CD8-positive, alpha-beta memory T cell (primary cell): ENCODE data around the gene EXOC6B. TPM values are rescaled to one million over a fixed set of nuclear protein-coding genes. Genes with fewer than 3 reads are reported as not detected.
A peak's percentile ranks its signal among the peaks of the same experiment; 100 is the strongest.

Experiments
- CTCF ChIA-PET: fragments of 350-600 bp; sonication (Branson Sonifier 250); formaldehyde crosslinking; loops from one replicate; lab custom pipeline; 2021; ENCODE audit warnings: antibody characterized with exemption; lab: Charles Lee
- POLR2A ChIA-PET: fragments of 350-600 bp; sonication (Branson Sonifier 250); formaldehyde crosslinking; loops from one replicate; lab custom pipeline; 2021; ENCODE audit warnings: antibody characterized with exemption; lab: Charles Lee
- DNase-seq, 5 donors: peaks; one replicate each; pipeline versions ENCODE4 v3.0.0 to v3.0.0-alpha.2; 2020 to 2022; ENCODE audit warnings: mixed read lengths in 1 of 5
- H3K27ac ChIP-seq: one replicate; pipeline ENCODE4 v1.7.0; 2013; ENCODE audit warnings: low read depth, mild to moderate bottlenecking, low read length, moderate library complexity
- H3K27me3 ChIP-seq: 2 replicates; pipeline ENCODE4 v1.7.0; 2013; ENCODE audit warnings: low read length, mild to moderate bottlenecking; ENCODE audit not compliant: insufficient read depth, poor library complexity, severe bottlenecking
- H3K36me3 ChIP-seq: 2 replicates; pipeline ENCODE4 v1.7.0; 2013; ENCODE audit warnings: mild to moderate bottlenecking, low read length, moderate library complexity; ENCODE audit not compliant: insufficient read depth
- H3K4me1 ChIP-seq: 2 replicates; pipeline ENCODE4 v1.7.0; 2013; ENCODE audit warnings: mild to moderate bottlenecking, low read length, moderate library complexity; ENCODE audit not compliant: insufficient read depth
- H3K4me3 ChIP-seq: 2 replicates; pipeline ENCODE4 v1.7.0; 2013; ENCODE audit warnings: mild to moderate bottlenecking, low read length
- H3K9me3 ChIP-seq: 2 replicates; pipeline ENCODE4 v1.7.0; 2013; ENCODE audit warnings: mild to moderate bottlenecking, low read length
- H3K27ac Mint-ChIP-seq, 8 donors: one replicate each; pipeline ENCODE4 v1.8.0; 2020 to 2021; ENCODE audit warnings: mixed read lengths in 8 of 8, mild to moderate bottlenecking in 6 of 8, inconsistent platforms in 3 of 8, moderate library complexity in 3 of 8
- H3K27me3 Mint-ChIP-seq, 2 donors: one replicate each; pipeline ENCODE4 v1.8.0; 2020 to 2021; ENCODE audit warnings: mixed read lengths in 2 of 2, mild to moderate bottlenecking in 1 of 2, moderate library complexity in 1 of 2
- H3K36me3 Mint-ChIP-seq, 3 donors: one replicate each; pipeline ENCODE4 v1.8.0; 2020 to 2021; ENCODE audit warnings: mixed read lengths in 3 of 3, inconsistent platforms in 1 of 3, mild to moderate bottlenecking in 1 of 3
- H3K4me1 Mint-ChIP-seq, 3 donors: one replicate each; pipeline ENCODE4 v1.8.0; 2020 to 2021; ENCODE audit warnings: mixed read lengths in 3 of 3, inconsistent platforms in 1 of 3, mild to moderate bottlenecking in 1 of 3
- H3K4me3 Mint-ChIP-seq, 7 donors: one replicate each; pipeline ENCODE4 v1.8.0; 2020 to 2021; ENCODE audit warnings: mixed read lengths in 7 of 7, mild to moderate bottlenecking in 6 of 7, moderate library complexity in 4 of 7, inconsistent platforms in 2 of 7
- H3K9me3 Mint-ChIP-seq, 5 donors: one replicate each; pipeline ENCODE4 v1.8.0; 2020 to 2022; ENCODE audit warnings: mixed read lengths in 5 of 5, mild to moderate bottlenecking in 3 of 5, moderate library complexity in 2 of 5, inconsistent platforms in 1 of 5
- polyA plus RNA-seq: library from polyadenylated mRNA; unstranded; fragments of 300-500 nt; fragmentation: Illumina TruSeq; gene quantifications from one replicate; pipeline ENCODE4 v1.2.3, GENCODE V29; 2021
- total RNA-seq, 2 experiments: library from RNA; stranded (reverse); gene quantifications; one replicate each; pipeline ENCODE4 v1.2.3, GENCODE V29; 2021

EXOC6B gene
- total and polyA plus RNA-seq, 3 experiments from 2014 or later, result 2.1 to 9.4 (median 7.1) TPM

GRCh38 chr2:72274380-72274797 is 551.4 kb downstream of the EXOC6B start:
- CTCF ChIA-PET, result no interaction called here
- no peaks in the 10 kb centered on the region for H3K27me3 Mint-ChIP-seq
- Histone ChIP-seq H3K27me3 (no peaks in the 10 kb centered on the region), H3K9me3 (no peaks in the 10 kb centered on the region), H3K36me3 (no peaks in the 10 kb centered on the region), H3K27ac (no peak overlapping the region), H3K4me3 (no peak overlapping the region), H3K4me1 (no peaks in the 10 kb centered on the region)
- no peak for DNase-seq
- H3K4me1 Mint-ChIP-seq, result no peaks in the 10 kb centered on the region
- peaks cover 0 to 8% (median 2%) of the 10 kb centered on the region in 3 donors for H3K36me3 Mint-ChIP-seq
- no peak overlapping the region for H3K4me3 Mint-ChIP-seq
- no peaks in the 10 kb centered on the region for H3K9me3 Mint-ChIP-seq
- POLR2A ChIA-PET, result no interaction called here
- no peak overlapping the region for H3K27ac Mint-ChIP-seq

- no peaks in the 10 kb centered on the region for H3K4me1 ChIP-seq
- CTCF ChIA-PET, result no interaction called here
- H3K27ac ChIP-seq, result no peak overlapping the region
- POLR2A ChIA-PET, result no interaction called here
- H3K36me3 ChIP-seq, result no peaks in the 10 kb centered on the region
- Mint-ChIP-seq H3K9me3 (peaks cover 0 to 4% (median 0%) of the 10 kb centered on the region in 5 donors), H3K36me3 (peaks cover 0 to 5% (median 4%) of the 10 kb centered on the region in 3 donors), H3K4me1 (no peaks in the 10 kb centered on the region), H3K27me3 (no peaks in the 10 kb centered on the region), H3K27ac (no peak overlapping the region), H3K4me3 (no peak overlapping the region)
- no peaks in the 10 kb centered on the region for H3K9me3 ChIP-seq
- H3K4me3 ChIP-seq, result no peak overlapping the region
- no peaks in the 10 kb centered on the region for H3K27me3 ChIP-seq
- no peak for DNase-seq
Measured at GRCh38 chr2:72273384-72273783, 552.4 kb downstream of the EXOC6B start.

DNA sequence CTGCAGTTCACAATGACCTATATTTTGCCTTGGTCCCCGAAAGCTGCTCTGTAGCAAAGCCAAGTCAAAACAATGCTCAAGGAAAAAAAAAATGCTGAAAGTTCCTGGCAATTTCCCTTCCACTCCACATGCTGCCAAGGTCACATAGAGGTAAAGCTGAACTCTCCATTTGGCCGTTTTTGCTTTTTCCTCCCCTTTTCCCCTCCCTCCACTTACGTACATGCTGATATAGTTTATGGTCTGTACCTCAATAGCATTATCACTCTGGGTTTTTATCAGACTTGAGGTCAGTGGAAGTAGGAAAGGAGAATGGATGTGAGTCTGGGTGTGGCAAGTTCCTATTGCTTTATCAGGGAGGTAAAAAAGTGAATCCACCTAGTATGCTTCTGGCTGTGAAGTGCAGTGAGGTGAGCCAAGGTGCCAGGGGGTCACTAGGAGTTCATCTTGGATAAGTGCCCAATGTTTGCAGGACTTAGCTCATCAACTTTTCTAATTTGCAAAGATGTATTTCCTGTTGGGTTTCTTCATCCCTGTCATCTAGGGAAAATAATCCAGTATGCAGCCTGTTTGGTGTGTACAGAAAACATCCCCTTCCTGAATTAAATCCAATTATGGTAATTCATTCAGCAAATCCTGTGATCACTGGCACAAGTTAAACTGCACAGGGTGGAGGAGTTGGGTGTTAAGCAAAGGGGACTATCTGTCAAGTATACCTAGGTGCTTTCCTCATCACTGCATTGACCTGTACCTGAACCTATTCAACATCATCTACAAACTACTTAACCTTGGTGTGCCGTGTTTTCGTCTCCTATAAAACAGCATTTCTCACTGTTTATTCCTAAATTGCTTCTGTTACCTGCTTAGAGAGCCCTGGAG is 553.8 kb downstream of the EXOC6B start:
- H3K9me3 Mint-ChIP-seq, result peaks cover 0 to 8% (median 6%) of the 10 kb centered on the region in 5 donors
- H3K4me3 Mint-ChIP-seq, result no peak overlapping the region
- H3K27me3 Mint-ChIP-seq, result no peaks in the 10 kb centered on the region
- no peaks in the 10 kb centered on the region for H3K4me1 ChIP-seq
- no peak overlapping the region for H3K27ac Mint-ChIP-seq
- no peak overlapping the region for H3K4me3 ChIP-seq
- DNase-seq, result no peak
- POLR2A ChIA-PET, result no interaction called here
- CTCF ChIA-PET, result no interaction called here
- no peaks in the 10 kb centered on the region for H3K4me1 Mint-ChIP-seq
- H3K36me3 ChIP-seq, result no peaks in the 10 kb centered on the region
- H3K27me3 ChIP-seq, result no peaks in the 10 kb centered on the region
- H3K9me3 ChIP-seq, result no peaks in the 10 kb centered on the region
- peaks cover 0 to 9% (median 4%) of the 10 kb centered on the region in 3 donors for H3K36me3 Mint-ChIP-seq
- H3K27ac ChIP-seq, result no peak overlapping the region

- no peak for DNase-seq
- Mint-ChIP-seq H3K4me1 (no peaks in the 10 kb centered on the region), H3K36me3 (peaks cover 0 to 9% (median 4%) of the 10 kb centered on the region in 3 donors), H3K9me3 (peaks cover 0 to 8% (median 6%) of the 10 kb centered on the region in 5 donors), H3K4me3 (no peak overlapping the region), H3K27me3 (no peaks in the 10 kb centered on the region), H3K27ac (no peak overlapping the region)
- Histone ChIP-seq H3K4me3 (no peak overlapping the region), H3K9me3 (no peaks in the 10 kb centered on the region), H3K4me1 (no peaks in the 10 kb centered on the region), H3K36me3 (no peaks in the 10 kb centered on the region), H3K27ac (no peak overlapping the region), H3K27me3 (no peaks in the 10 kb centered on the region)
- POLR2A ChIA-PET, result no interaction called here
- CTCF ChIA-PET, result no interaction called here
Measured at GRCh38 chr2:72271276-72271614, 554.6 kb downstream of the EXOC6B start.

GRCh38 chr2:72270556-72271275 is 555.1 kb downstream of the EXOC6B start:
- POLR2A ChIA-PET, result no interaction called here
- H3K4me3 Mint-ChIP-seq, result no peak overlapping the region
- H3K36me3 Mint-ChIP-seq, result peaks cover 0 to 9% (median 3%) of the 10 kb centered on the region in 3 donors
- DNase-seq, result no peak
- Histone ChIP-seq H3K9me3 (no peaks in the 10 kb centered on the region), H3K4me3 (no peak overlapping the region), H3K4me1 (no peaks in the 10 kb centered on the region), H3K27ac (no peak overlapping the region), H3K27me3 (no peaks in the 10 kb centered on the region), H3K36me3 (no peaks in the 10 kb centered on the region)
- CTCF ChIA-PET, result no interaction called here
- H3K4me1 Mint-ChIP-seq, result no peaks in the 10 kb centered on the region
- H3K27ac Mint-ChIP-seq, result no peak overlapping the region
- H3K27me3 Mint-ChIP-seq, result no peaks in the 10 kb centered on the region
- peaks cover 0 to 8% (median 6%) of the 10 kb centered on the region in 5 donors for H3K9me3 Mint-ChIP-seq

DNA sequence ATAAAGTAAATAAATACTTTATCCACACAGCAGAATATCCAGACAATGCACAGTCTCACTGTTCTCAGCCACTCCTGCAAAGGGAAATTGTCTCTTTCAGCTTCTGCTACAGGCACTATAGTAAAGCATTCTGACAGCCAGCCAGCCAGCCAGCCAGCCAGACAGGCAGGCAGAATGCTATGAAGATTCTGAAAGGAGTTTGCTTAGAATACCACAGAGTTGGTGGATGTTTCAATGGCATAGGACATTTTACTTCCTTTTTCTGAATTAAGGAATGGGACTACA is 562.1 kb downstream of the EXOC6B start:
- no peaks in the 10 kb centered on the region for H3K4me1 Mint-ChIP-seq
- Histone ChIP-seq H3K27ac (no peak overlapping the region), H3K27me3 (no peaks in the 10 kb centered on the region), H3K9me3 (no peaks in the 10 kb centered on the region), H3K36me3 (no peaks in the 10 kb centered on the region), H3K4me1 (no peaks in the 10 kb centered on the region), H3K4me3 (no peak overlapping the region)
- ChIA-PET CTCF (no interaction called here), POLR2A (no interaction called here)
- H3K27me3 Mint-ChIP-seq, result no peaks in the 10 kb centered on the region
- H3K36me3 Mint-ChIP-seq, result peaks cover 0 to 9% (median 2%) of the 10 kb centered on the region in 3 donors
- H3K4me3 Mint-ChIP-seq, result no peak overlapping the region
- no peak overlapping the region for H3K27ac Mint-ChIP-seq
- H3K9me3 Mint-ChIP-seq, result peaks cover 0 to 14% (median 6%) of the 10 kb centered on the region in 5 donors
- no peak for DNase-seq

DNA sequence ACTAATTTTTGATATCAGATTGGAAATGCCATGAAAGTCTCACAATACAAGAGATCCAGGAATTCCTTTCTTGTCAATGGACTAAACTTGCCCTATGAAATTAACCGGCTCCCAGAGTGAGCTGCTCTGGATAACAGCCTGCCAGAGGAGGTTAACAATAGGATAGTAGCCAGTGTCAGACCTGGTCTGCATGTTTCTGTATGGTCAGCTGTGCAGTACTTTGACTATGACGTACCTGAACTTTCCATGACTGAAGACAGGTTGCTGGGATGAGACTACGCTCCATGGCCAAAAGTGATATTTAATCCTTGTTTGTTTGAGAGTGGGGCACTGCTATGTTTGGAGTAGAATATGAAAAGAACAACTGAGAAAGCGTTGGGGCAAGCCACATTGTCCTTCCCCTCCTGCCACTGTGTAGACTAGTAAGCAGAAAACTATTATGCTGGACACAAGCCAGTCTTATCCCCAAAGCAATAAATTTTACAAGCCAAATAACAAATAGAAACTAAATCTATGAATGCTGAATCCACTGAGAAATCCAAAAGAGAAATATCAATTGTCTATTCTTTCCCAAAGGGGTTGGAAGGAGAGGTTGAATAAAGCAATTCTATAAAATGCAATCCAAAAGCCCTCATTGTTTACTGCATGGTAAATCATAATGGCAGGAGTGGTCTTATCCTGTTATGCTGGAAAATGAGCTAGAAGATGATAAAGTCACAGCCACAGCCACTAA is 562.6 kb downstream of the EXOC6B start:
- Mint-ChIP-seq H3K27ac (no peak overlapping the region), H3K27me3 (no peaks in the 10 kb centered on the region), H3K4me3 (no peak overlapping the region), H3K4me1 (no peaks in the 10 kb centered on the region), H3K9me3 (peaks cover 0 to 14% (median 4%) of the 10 kb centered on the region in 5 donors), H3K36me3 (peaks cover 0 to 9% (median 0%) of the 10 kb centered on the region in 3 donors)
- no peak overlapping the region for H3K27ac ChIP-seq
- no peaks in the 10 kb centered on the region for H3K27me3 ChIP-seq
- POLR2A ChIA-PET, result no interaction called here
- H3K4me1 ChIP-seq, result no peaks in the 10 kb centered on the region
- H3K9me3 ChIP-seq, result no peaks in the 10 kb centered on the region
- H3K36me3 ChIP-seq, result no peaks in the 10 kb centered on the region
- CTCF ChIA-PET, result no interaction called here
- DNase-seq, result no peak
- H3K4me3 ChIP-seq, result no peak overlapping the region

DNA sequence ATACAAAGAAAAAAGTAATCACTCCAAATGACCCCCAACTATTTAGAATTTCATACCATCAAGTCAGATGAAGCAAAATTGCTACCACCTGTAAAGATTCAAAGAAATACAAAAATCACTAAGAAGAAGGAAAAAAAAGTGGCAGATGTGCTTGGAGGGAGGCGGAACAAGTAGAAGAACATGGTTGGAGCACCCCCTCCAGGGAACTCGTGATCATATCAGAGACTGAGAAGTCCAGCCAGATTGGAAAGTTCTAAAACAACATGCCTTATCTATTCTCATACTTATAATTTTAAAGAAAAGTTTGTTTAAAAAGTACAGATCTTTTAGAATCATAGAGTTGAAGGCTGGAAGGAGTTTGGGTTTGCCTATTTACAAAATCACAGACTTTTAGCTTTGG is 564.8 kb downstream of the EXOC6B start:
- H3K27me3 Mint-ChIP-seq, result no peaks in the 10 kb centered on the region
- H3K4me3 Mint-ChIP-seq, result no peak overlapping the region
- ChIA-PET POLR2A (no interaction called here), CTCF (no interaction called here)
- no peak for DNase-seq
- H3K4me1 ChIP-seq, result no peaks in the 10 kb centered on the region
- H3K36me3 ChIP-seq, result no peaks in the 10 kb centered on the region
- peaks cover 0 to 9% (median 0%) of the 10 kb centered on the region in 3 donors for H3K36me3 Mint-ChIP-seq
- H3K9me3 Mint-ChIP-seq, result peaks cover 0 to 12% (median 0%) of the 10 kb centered on the region in 5 donors
- peak overlapping the region in 1 of 8 donors; percentile 7 for H3K27ac Mint-ChIP-seq
- no peak overlapping the region for H3K27ac ChIP-seq
- no peak overlapping the region for H3K4me3 ChIP-seq
- no peaks in the 10 kb centered on the region for H3K9me3 ChIP-seq
- no peaks in the 10 kb centered on the region for H3K4me1 Mint-ChIP-seq
- H3K27me3 ChIP-seq, result no peaks in the 10 kb centered on the region
